Heart left ventricle (tissue), 16 donors: Measurements from ENCODE around the gene GCSH. TPM values are rescaled to one million over a fixed set of nuclear protein-coding genes. Genes with fewer than 3 reads are reported as not detected.

ENCODE experiments used
- ATAC-seq, 4 donors: fragments of 200-7000 bp; cut with Tn5 transposase; one replicate each; pipeline ENCODE4 v1.9.1; 2020 to 2022; ENCODE audit warnings: moderate library complexity in 4 of 4, mild to moderate bottlenecking in 3 of 4, moderate number of reproducible peaks in 1 of 4
- DNase-seq, 5 donors: peaks; one replicate each; pipeline ENCODE4 v3.0.0-alpha.2; 2020
- H3K27ac ChIP-seq, 12 donors: fragments of 200-600 bp; sonication (generic) in 4 of 12; one replicate each; pipeline versions ENCODE4 v1.5.0 to v1.8.0; 2016 to 2022; ENCODE audit warnings: mild to moderate bottlenecking in 2 of 12
- H3K27me3 ChIP-seq, 9 donors: fragments of 200-600 bp; sonication (generic) in 2 of 9; one replicate each; pipeline versions ENCODE4 v1.5.1 to v1.8.0; 2016 to 2022; ENCODE audit warnings: mild to moderate bottlenecking in 3 of 9
- H3K36me3 ChIP-seq, 9 donors: fragments of 200-600 bp; sonication (generic) in 2 of 9; one replicate each; pipeline versions ENCODE4 v1.5.0 to v1.8.0; 2018 to 2022; ENCODE audit warnings: mild to moderate bottlenecking in 2 of 9
- H3K4me1 ChIP-seq, 12 donors: fragments of 200-600 bp; sonication (generic) in 4 of 12; one replicate each; pipeline versions ENCODE4 v1.5.0 to v1.8.0; 2016 to 2022; ENCODE audit warnings: mild to moderate bottlenecking in 3 of 12
- H3K4me3 ChIP-seq, 12 donors: fragments of 200-600 bp; sonication (generic) in 4 of 12; one replicate each; pipeline versions ENCODE4 v1.5.0 to v1.8.0; 2017 to 2022; ENCODE audit warnings: mild to moderate bottlenecking in 9 of 12, moderate library complexity in 4 of 12
- H3K9me3 ChIP-seq, 12 donors: fragments of 200-600 bp; sonication (generic) in 4 of 12; one replicate each; pipeline versions ENCODE4 v1.5.0 to v1.8.0; 2016 to 2022; ENCODE audit warnings: mild to moderate bottlenecking in 1 of 12
- CTCF ChIP-seq, 12 donors: fragments of 200-600 bp; sonication (generic) in 4 of 12; IDR thresholded peaks; one replicate each; pipeline versions ENCODE4 v1.5.0 to v1.8.0; 2018 to 2022; ENCODE audit warnings: antibody characterized with exemption in 12 of 12, mild to moderate bottlenecking in 5 of 12
- POLR2A ChIP-seq, 2 donors: fragments of 450-650 bp; IDR thresholded peaks; one replicate each; pipeline ENCODE4 v1.6.1; 2017; ENCODE audit warnings: antibody characterized with exemption in 2 of 2, mild to moderate bottlenecking in 2 of 2, moderate library complexity in 2 of 2
- WGBS, 4 donors: extraction: QIAGEN DNeasy Blood & Tissue Kit in 2 of 4; methylation state at CpG; one replicate each; pipeline versions ENCODE4 v1.1.5 to v1.1.7; 2013 to 2018; 5-methylcytosine and 5-hydroxymethylcytosine counted together
- intact Hi-C, 10 donors: fragments of 100-400 bp; cut with DNase I; formaldehyde crosslinking; loops; one replicate each; pipeline versions ENCODE4 v1.11.1 to v1.14.2; 2022
- polyA plus RNA-seq, 2 donors: library from polyadenylated mRNA; stranded (reverse); fragments of 200-250 nt; gene quantifications; one replicate each; pipeline ENCODE4 v1.2.3, GENCODE V29; 2013
- total RNA-seq, 9 donors: library from RNA; depleted of rRNA in 2 of 9; stranded (reverse); fragments of >200 nt in 2 of 9; fragmentation: NEBNext Ultra II Directional in 3 of 9; extraction: Animal tissue kit (Norgen Biotek cat#: 25700) in 3 of 9; gene quantifications; one replicate each; pipeline versions ENCODE4 v1.1.0 to v1.2.4, GENCODE V29; 2016 to 2023
- donor health status: ischemic (EF 13 %, LVEDD 7.1; RV severe dilation, severe dysfunction).
- donor health status: healthy with polysubstance abuse.
- donor health status: DM: no; HTN: yes; CAD: no.
- donor health status: DM: no; HTN: no; CAD: no.
- donor health status: ischemic (EF 25% LVEDD 6.9; RV normal size, moderate dysfunction).
- donor health status: ischemic (EF 25% LVEDD 5.7; RV mildly dilated, moderate dysfunction).
- donor health status: healthy.
- donor health status: DM: yes; HTN: yes; CAD: no.
- donor health status: ischemic (EF 35%, LVEDD 5.7; RV mildly dilated, moderate dysfunction).
- donor health status: nonischemic (EF 11% LVEDD 7.7; RV severe dilation, severe dysfunction).
- donor health status: DM: yes; HTN: yes; CAD: no.
- donor health status: PGD.
- donor health status: ischemic (EF 29% LVEDD 5.4; RV normal size, mild dysfunction).
- donor health status: nonischemic (EF 23%, LVEDD 6.1; RV moderate dilation, normal function).

The GCSH gene
- total and polyA plus RNA-seq, 11 donors = 22.3 to 51.2 (median 40.1) TPM

GRCh38 chr16:81140930-81141780, 45.0 kb upstream of the GCSH start:
- DNase-seq (no peak), ATAC-seq (no peak)
- Histone ChIP-seq H3K27ac (no peak overlapping the region), H3K27me3 (no peaks in the 10 kb centered on the region), H3K4me1 (no peaks in the 10 kb centered on the region), H3K4me3 (no peak overlapping the region), H3K36me3 (peaks cover 0 to 8% (median 0%) of the 10 kb centered on the region in 9 donors), H3K9me3 (no peaks in the 10 kb centered on the region)
- TF ChIP-seq CTCF (IDR thresholded peaks at IDR 0.05) (peak in 2 of 12 donors; percentile 12 to 18), POLR2A (IDR thresholded peaks at IDR 0.05) (no peak)
- 78 to 85% (median 84%) methylated on average over 15 to 21 of the region's 21 CpGs for WGBS, 4 donors
- intact Hi-C loops = no loop called here

- intact Hi-C loops = no loop called here
- WGBS, 4 donors = 75 to 83% (median 80%) methylated on average over 9 of the region's 9 CpGs
- Histone ChIP-seq H3K9me3 (no peaks in the 10 kb centered on the region), H3K4me3 (no peak overlapping the region), H3K27me3 (no peaks in the 10 kb centered on the region), H3K36me3 (peaks cover 0 to 5% (median 0%) of the 10 kb centered on the region in 9 donors), H3K4me1 (no peaks in the 10 kb centered on the region), H3K27ac (no peak overlapping the region)
- no peak for ATAC-seq
- no peak for TF ChIP-seq CTCF (IDR thresholded peaks at IDR 0.05)
- DNase-seq = no peak
Measured at GRCh38 chr16:81138831-81139557, 42.8 kb upstream of the GCSH start.

- intact Hi-C loops = no loop called here
- no peak overlapping the region for H3K4me3 ChIP-seq
- DNase-seq = no peak
- H3K27ac ChIP-seq = no peak overlapping the region
- TF ChIP-seq CTCF (IDR thresholded peaks at IDR 0.05) (no peak), POLR2A (IDR thresholded peaks at IDR 0.05) (no peak)
- peaks cover 0 to 5% (median 0%) of the 10 kb centered on the region in 9 donors for H3K36me3 ChIP-seq
- no peaks in the 10 kb centered on the region for H3K9me3 ChIP-seq
- H3K27me3 ChIP-seq = no peaks in the 10 kb centered on the region
- no peak for ATAC-seq
- no peaks in the 10 kb centered on the region for H3K4me1 ChIP-seq
- WGBS, 4 donors = 77 to 82% (median 79%) methylated on average over 7 to 9 of the region's 9 CpGs
Measured at GRCh38 chr16:81137754-81138153, 41.6 kb upstream of the GCSH start.
